ENCODE results near the gene AKNAD1.

Gene AKNAD1

DNA sequence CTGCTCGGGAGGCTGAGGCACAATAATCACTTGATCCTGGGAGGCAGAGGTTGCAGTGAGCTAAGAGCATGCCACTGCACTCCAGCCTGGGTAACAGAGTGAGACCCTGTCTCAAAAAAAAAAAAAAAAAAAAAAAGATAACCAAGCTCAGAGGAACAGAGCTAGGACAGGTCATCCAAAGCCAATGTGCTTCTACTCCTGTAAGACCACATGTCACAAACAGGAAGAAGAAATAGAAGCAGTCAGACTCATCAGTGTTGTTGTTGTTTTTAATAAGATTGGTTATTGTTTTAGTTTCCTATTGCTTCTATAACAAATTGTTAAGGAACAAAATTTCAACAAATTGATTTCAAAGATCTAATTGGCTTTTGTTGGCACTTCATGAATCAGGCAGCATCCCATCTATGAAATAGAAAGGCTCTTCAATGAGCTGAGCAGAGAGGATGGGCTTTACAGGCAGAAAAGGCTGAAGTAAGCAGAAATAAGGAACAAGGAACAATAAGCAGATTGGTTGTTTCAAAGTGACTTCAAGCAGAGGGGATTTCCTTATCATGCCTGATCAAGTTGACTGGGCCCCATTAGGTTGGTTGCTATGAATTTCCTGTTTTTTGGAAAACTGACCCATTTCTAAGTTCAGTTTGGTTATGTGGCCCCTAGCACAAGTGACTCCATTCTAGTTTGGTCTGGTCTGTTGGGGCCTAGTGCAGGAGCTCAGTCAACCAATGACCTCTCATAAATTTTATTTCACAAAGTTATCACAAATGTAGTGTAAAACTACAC lies 6.0 kb upstream of the AKNAD1 start:
- TF ChIP-seq, protein P1, sequence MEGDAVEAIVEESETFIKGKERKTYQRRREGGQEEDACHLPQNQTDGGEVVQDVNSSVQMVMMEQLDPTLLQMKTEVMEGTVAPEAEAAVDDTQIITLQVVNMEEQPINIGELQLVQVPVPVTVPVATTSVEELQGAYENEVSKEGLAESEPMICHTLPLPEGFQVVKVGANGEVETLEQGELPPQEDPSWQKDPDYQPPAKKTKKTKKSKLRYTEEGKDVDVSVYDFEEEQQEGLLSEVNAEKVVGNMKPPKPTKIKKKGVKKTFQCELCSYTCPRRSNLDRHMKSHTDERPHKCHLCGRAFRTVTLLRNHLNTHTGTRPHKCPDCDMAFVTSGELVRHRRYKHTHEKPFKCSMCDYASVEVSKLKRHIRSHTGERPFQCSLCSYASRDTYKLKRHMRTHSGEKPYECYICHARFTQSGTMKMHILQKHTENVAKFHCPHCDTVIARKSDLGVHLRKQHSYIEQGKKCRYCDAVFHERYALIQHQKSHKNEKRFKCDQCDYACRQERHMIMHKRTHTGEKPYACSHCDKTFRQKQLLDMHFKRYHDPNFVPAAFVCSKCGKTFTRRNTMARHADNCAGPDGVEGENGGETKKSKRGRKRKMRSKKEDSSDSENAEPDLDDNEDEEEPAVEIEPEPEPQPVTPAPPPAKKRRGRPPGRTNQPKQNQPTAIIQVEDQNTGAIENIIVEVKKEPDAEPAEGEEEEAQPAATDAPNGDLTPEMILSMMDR (IDR thresholded peaks at IDR 0.05; ENCODE audit: borderline replicate concordance, insufficient read depth, low read depth, low read length): no peak
- no peak overlapping the region for H3K4me3 ChIP-seq (ENCODE audit: low read depth, low read length)

DNA sequence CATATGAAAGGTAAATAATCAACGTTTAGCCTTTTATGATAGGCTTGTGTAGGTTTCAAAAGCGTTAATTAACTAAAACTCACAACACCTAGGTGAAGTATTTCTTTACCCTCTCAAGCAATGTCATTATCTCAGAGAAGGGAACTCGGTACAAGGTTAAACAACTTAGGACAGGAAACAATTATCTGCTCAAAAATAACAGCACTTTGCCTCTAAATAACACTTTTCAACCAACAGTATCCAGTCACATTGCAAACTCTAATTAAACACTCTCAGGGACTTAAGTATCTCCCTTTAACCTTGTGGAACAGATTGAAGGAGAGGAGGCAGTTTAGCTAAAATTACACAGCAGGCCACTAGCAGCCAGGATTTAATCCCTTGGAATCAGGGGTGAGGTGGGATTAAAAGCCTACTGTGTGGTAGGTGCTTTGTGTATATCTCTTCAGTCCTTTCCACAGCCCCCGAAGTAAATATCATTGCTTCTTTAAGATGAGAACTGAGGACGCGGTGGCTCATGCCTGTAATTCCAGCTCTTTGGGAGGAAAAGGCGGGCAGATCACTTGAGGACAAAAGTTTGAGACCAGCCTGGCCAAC lies 5.2 kb upstream of the AKNAD1 start:
- no peak overlapping the region for H3K4me3 ChIP-seq (ENCODE audit: low read depth, low read length)
- TF ChIP-seq, protein P1 (IDR thresholded peaks at IDR 0.05; ENCODE audit: borderline replicate concordance, insufficient read depth, low read depth, low read length): no peak

DNA sequence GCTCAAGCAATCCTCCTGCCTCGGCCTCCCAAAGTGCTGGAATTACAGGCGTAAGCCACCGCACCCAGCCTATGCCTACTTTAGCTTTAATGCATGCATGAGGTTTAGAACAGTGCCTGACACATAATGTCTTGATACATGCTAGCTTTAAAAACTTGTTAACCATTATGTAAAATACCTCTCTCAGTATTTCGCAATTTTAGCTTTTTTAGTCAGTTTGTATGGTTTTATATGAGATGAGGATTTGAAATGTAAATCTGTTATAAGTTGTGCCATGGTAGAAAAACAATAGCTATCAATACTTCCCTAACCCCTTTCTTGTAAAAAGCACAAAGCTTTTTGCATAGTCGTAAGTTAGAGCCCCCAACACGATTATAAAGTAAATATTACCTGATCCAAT lies 4.7 kb upstream of the AKNAD1 start:
- H3K4me3 ChIP-seq (ENCODE audit: low read depth, low read length): no peak overlapping the region
- TF ChIP-seq, protein P1 (IDR thresholded peaks at IDR 0.05; ENCODE audit: borderline replicate concordance, insufficient read depth, low read depth, low read length): no peak

DNA sequence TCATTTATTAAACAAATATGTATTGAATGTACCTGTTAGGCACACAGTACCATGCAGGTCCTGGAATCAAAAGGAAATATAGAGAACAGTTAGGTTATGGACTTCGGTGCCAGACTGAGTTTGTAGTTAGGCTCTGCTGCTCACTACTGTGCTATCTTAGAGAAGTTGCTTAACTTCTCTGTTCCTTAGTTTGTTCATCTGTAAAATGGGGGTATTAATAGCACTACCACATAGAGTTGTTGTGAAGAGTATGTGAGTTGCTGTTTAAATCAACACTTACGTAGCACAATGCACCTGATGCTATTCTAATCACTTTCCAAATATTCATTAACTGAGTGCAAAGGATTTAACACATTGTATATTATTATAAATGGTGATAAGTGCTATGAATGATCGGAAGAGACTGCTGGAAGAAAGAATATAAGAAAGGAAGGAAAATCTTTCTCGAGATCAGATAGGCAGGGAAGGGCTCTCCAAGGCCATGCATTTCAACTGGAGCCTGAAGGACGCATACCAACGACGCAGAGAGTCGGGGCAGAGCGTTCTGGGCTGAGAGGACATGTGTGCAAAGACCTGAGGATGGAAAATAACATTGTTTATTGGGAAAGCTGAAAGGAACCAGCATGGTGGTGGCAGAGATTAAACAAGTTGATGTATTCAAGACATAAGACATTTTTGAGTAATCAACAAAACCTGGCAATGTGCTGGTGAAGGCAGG lies 3.5 kb upstream of the AKNAD1 start:
- H3K4me3 ChIP-seq (ENCODE audit: low read depth, low read length): no peak overlapping the region
- TF ChIP-seq, protein P1 (IDR thresholded peaks at IDR 0.05; ENCODE audit: borderline replicate concordance, insufficient read depth, low read depth, low read length): no peak

DNA sequence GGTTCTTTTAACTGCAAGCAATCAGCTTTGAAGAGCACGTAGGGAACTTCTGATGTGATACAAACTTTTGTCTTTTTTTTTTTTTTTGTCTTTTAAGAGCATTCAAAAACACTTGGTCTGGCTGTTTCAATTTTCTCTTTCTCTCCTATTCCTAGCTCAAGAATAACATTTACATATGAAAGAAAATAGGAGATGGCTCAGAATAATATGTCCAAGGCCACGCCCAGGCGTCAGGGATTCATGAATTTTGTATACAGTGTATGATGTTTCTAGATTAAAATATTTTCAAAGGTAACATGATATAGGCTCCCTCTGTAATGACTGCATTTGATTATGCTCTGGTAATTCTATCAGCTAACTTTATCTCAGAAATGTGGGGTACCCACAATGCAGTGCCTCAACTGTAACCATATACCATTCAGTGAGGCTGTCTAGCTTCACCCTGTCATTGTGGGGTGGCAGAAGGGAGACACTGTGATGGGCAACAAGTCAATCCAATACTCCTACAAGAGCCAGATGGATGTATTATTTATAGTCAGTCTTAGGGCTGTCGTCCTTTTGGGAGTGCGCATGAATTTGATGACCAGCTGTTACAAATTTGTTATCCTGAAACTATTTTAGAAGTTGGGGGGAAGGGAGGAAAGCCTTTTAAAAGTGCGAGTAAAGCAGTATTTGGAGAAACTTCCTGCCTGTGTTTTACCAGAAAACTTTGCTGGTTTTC lies 1.5 kb upstream of the AKNAD1 start:
- TF ChIP-seq, protein P1 (IDR thresholded peaks at IDR 0.05; ENCODE audit: borderline replicate concordance, insufficient read depth, low read depth, low read length): no peak
- no peak overlapping the region for H3K4me3 ChIP-seq (ENCODE audit: low read depth, low read length)

DNA sequence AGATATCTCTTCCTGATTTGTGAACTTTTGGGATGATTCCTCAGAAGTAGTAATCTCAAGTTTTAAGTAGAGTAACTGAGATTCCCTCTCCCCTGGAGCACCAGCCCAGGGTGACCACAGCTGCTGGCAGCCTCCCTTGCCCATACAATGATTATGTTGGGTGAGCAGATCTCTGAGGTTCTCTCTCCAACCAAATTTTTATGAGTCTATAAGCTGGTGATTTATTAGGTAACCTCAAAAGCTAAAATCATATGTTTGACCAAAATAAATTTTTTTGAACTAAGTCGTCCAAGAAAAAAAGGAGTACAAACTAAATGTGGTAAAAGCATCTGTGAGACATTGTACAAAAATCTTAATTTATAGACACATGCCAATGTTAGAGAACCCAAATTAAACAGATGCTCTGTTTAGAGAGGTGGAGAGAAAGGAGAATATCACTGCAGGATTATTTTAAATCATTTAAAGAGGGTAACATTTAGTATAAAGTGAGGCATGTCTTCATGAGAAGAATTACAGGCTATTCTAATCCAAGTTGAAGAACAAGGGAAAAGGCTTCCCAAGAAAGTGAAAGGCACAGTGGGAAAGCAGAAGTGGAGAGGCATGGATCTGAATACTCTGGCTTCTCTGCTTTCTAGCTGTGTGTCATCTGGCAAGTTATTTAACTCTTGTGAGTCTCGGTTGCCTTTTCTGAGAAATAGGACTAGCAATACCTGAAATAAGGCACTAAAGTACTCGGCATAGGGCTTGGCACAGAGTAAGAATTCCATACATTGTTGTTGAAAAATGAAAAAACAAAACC lies 2.5 kb downstream of the AKNAD1 start:
- TF ChIP-seq, protein P1 (IDR thresholded peaks at IDR 0.05; ENCODE audit: borderline replicate concordance, insufficient read depth, low read depth, low read length): no peak
- no peak overlapping the region for H3K4me3 ChIP-seq (ENCODE audit: low read depth, low read length)

Measured in GM12875 (cell line).